Frontal cortex (tissue), 4 donors: ENCODE results near the gene PLCL2. TPM values are rescaled to one million over a fixed set of nuclear protein-coding genes. Genes with fewer than 3 reads are reported as not detected.
"Not testable (repeated sequence)": the region's sequence is repeated elsewhere in the genome, so short reads cannot be mapped to it uniquely, and the experiment has no call there.

ENCODE experiments used
- DNase-seq, 2 donors: peaks; one replicate each; pipeline ENCODE4 v3.0.0; 2012; ENCODE audit warnings: low spot score in 2 of 2
- FAIRE-seq: peaks from 2 replicates; lab custom pipeline; 2012; peaks lifted over from hg19 to GRCh38; lab: Jason Lieb, UNC
- total RNA-seq: library from RNA; depleted of rRNA; stranded (reverse); fragments of >200 nt; gene quantifications from one replicate; pipeline ENCODE4 v1.2.3, GENCODE V29; 2014
- donor health status: control.
- donor health status: control.
- donor health status: control.

PLCL2 gene
- total RNA-seq, 1 donor from 2014 or later, result 122 TPM

GRCh38 chr3:17088602-17089313, 204.0 kb downstream of the PLCL2 start:
- no peak for FAIRE-seq
- DNase-seq, result no peak

GRCh38 chr3:17089314-17089700, 204.6 kb downstream of the PLCL2 start:
- FAIRE-seq (no peak), DNase-seq (no peak)

- FAIRE-seq (no peak), DNase-seq (no peak)
Measured at GRCh38 chr3:17090280-17090983, 205.7 kb downstream of the PLCL2 start.

- DNase-seq (no peak), FAIRE-seq (no peak)
Measured at GRCh38 chr3:17091910-17092582, 207.3 kb downstream of the PLCL2 start.

- FAIRE-seq, result no peak
Measured at GRCh38 chr3:17092583-17092933, 207.8 kb downstream of the PLCL2 start.

GRCh38 chr3:17094551-17094950, 209.8 kb downstream of the PLCL2 start:
- FAIRE-seq (no peak), DNase-seq (no peak)

More at GRCh38 chr3:17092583-17092933, 207.8 kb downstream of the PLCL2 start:
- no peak for DNase-seq

GRCh38 chr3:17103579-17103978, 218.8 kb downstream of the PLCL2 start:
- FAIRE-seq (no peak), DNase-seq (no peak)

- not testable (repeated sequence) for FAIRE-seq, DNase-seq
Measured at GRCh38 chr3:17106801-17107200, 222.0 kb downstream of the PLCL2 start.

- FAIRE-seq, result no peak
Measured at GRCh38 chr3:17110660-17111396, 226.1 kb downstream of the PLCL2 start.

GRCh38 chr3:17111586-17111985, 226.8 kb downstream of the PLCL2 start:
- DNase-seq, result no peak
- no peak for FAIRE-seq

More at GRCh38 chr3:17110660-17111396, 226.1 kb downstream of the PLCL2 start:
- no peak for DNase-seq

- FAIRE-seq (no peak), DNase-seq (no peak)
Measured at GRCh38 chr3:17115186-17115585, 230.4 kb downstream of the PLCL2 start.

GRCh38 chr3:17116007-17116600, 231.3 kb downstream of the PLCL2 start:
- no peak for DNase-seq
- FAIRE-seq, result no peak

GRCh38 chr3:17118771-17119170, 234.0 kb downstream of the PLCL2 start:
- FAIRE-seq, result no peak

GRCh38 chr3:17119201-17120072, 234.7 kb downstream of the PLCL2 start:
- DNase-seq, result no peak
- FAIRE-seq, result no peak

More at GRCh38 chr3:17118771-17119170, 234.0 kb downstream of the PLCL2 start:
- DNase-seq, result no peak

GRCh38 chr3:17120115-17120514, 235.4 kb downstream of the PLCL2 start:
- FAIRE-seq, result no peak

GRCh38 chr3:17121336-17121735, 236.6 kb downstream of the PLCL2 start:
- DNase-seq (no peak), FAIRE-seq (no peak)

More at GRCh38 chr3:17120115-17120514, 235.4 kb downstream of the PLCL2 start:
- DNase-seq, result no peak

- DNase-seq (no peak), FAIRE-seq (no peak)
Measured at GRCh38 chr3:17122758-17123157, 238.0 kb downstream of the PLCL2 start.

GRCh38 chr3:17125738-17126442, 241.1 kb downstream of the PLCL2 start:
- FAIRE-seq (no peak), DNase-seq (no peak)
